ENCODE measurements around the gene VCL.

The VCL gene

GRCh38 chr10:74163319-74164068 is 165.6 kb downstream of the VCL start:
- DNase-seq: no peak

- no peak for DNase-seq
These were observed 167.0 kb downstream of the VCL start for GRCh38 chr10:74164716-74165529.

DNA sequence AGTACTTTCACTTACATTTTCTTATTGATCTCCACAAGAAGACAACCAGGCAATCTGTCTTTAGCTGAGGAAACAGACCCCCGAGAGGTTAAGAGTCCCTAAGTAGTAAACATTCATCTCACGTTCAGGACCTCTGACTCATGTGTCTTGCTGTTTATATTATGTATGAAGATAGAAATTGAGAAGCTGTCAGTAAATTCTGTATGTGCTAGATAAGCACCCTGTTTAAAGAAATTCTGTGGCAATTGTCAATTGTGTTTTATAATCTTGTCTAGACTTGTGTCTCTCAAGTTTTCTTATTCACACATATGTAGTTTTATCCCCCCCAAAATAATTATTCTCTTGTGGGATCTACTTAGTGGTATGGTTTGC is 167.6 kb downstream of the VCL start:
- DNase-seq: no peak

DNA sequence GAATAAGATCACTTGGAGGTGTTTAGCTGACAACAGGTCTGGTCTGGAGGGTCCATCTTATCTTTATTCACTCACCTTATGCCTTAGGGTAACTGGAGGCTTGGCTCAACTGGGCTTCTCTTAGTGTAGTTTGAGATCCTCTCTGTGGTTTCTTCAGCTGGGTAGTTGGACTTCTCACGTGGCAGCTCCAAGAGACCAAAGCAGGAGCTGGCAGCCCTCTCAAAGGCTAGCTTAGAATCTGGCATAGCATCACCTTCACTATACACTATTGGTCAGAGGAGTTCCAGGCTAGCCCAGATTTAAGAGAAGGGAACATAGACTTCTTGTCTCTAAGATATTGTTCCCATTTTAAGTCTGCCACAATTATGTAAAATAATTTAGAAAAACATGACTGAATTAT is 169.5 kb downstream of the VCL start:
- no peak for DNase-seq
